HG03457 (cell line): Measurements from ENCODE around the gene NEU4.
"Not testable (repeated sequence)": the region's sequence is repeated elsewhere in the genome, so short reads cannot be mapped to it uniquely, and the experiment has no call there.

Experiments used
- ATAC-seq: cut with Tn5 transposase; IDR thresholded peaks from one replicate; pipeline ENCODE4 v1.9.1; 2021; ENCODE audit warnings: moderate number of reproducible peaks; ENCODE audit not compliant: unreplicated experiment

Gene NEU4

GRCh38 chr2:241798631-241799521, 10.1 kb upstream of the NEU4 start:
- no peak for ATAC-seq

DNA sequence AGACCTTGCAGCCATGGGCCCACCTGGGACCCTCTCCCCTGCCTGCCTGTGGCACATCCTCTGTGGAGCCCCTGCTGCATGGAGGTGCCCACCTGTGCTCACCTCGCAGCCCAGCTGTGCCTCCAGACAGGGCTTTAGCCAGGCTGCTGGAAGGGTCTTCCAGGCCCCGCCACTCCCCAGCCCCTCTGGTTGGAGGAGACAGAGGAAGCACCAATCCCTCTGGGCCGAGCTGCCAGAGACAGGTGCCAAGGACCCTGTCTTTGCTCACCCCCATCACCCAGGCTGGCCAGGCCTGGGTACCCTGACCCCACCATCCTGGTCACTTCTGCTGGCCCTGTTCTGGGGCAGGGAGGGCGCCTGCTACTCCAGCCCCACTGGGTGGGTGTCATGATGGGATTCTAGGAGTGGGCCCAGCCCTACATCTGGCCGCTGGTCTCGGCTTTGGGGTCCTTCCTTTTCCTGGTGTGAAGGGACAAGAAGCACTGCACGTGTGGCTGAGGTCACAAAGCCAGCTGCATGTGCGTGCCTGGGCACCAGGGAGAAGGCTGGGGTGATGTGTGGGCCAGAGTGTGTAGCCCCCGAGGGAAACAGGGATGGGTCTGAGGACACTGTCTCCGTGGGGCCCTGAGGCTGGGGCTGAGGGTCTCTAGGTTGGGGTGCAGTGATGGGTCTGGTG, 9.3 kb upstream of the NEU4 start:
- ATAC-seq: no peak

DNA sequence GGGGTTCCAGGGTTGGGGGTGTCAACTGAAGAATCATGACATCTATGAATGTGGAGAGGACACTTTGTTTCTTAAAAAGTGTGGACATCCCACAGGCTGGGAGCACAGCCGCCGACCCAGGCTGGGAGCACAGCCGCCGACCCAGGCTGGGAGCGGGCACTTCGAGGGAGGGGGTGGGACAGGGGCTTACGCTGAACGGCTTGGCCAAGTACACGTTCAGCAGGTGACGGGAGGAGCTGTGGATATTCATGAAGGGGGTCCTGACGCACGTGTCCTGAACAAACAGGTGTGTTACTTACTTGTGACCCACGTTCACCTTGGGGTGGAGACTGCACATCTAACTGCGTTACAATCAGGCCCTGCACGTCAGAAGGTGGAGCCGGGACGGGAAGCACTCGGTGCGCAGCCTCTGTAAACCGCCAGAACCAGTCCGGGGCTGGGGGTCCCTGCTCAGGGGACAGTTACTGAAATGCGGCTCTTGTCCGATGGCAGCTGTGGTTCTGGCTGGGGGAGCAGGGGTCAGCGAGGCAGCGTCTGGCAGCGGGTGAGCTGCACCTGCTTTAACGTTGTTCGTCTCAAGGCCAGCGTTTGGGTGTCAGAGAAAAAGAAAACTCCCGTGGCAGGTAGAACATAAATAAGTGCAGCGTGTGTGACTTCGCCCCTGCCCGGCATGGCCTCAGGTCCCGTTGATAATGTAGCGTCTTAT, 8.6 kb upstream of the NEU4 start:
- not testable (repeated sequence) for ATAC-seq

DNA sequence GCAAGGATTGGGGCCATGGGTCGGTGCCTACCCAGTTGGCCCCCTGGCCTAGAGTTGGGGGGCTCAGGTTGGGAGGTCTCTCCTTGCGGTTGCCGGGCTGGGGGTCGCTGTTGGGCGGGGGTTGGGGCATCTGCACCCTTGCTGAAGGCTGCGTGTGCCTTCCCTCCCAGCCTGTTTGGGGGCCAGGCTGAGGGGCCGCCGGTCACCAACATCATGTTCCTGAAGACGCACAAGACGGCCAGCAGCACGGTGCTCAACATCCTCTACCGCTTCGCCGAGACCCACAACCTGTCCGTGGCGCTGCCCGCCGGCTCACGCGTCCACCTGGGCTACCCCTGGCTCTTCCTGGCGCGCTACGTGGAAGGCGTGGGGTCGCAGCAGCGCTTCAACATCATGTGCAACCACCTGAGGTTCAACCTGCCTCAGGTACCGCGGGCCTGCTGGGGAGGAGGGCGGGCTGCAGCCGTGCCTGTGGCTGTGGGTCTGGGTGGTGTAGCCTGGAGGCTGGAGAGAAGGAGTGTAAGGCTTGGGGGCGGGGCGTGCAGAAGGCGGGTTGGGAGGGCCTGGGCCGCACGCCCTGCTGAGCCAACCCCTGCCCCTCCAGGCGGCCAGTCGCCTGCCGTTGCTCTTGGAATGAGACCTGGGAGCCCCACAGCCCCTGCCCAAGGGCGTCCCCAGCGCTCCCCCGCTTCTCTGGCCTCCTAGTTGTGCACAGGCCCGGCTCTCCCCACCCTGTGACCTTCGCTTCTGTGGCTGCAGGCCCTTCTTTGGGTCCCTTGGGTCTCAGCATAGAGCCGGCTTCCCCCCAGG, 7.2 kb upstream of the NEU4 start:
- ATAC-seq: no peak

- ATAC-seq: no peak
These were observed 6.3 kb upstream of the NEU4 start for GRCh38 chr2:241802421-241803318.

- ATAC-seq: no peak
These were observed 5.3 kb upstream of the NEU4 start for GRCh38 chr2:241803387-241804325.

DNA sequence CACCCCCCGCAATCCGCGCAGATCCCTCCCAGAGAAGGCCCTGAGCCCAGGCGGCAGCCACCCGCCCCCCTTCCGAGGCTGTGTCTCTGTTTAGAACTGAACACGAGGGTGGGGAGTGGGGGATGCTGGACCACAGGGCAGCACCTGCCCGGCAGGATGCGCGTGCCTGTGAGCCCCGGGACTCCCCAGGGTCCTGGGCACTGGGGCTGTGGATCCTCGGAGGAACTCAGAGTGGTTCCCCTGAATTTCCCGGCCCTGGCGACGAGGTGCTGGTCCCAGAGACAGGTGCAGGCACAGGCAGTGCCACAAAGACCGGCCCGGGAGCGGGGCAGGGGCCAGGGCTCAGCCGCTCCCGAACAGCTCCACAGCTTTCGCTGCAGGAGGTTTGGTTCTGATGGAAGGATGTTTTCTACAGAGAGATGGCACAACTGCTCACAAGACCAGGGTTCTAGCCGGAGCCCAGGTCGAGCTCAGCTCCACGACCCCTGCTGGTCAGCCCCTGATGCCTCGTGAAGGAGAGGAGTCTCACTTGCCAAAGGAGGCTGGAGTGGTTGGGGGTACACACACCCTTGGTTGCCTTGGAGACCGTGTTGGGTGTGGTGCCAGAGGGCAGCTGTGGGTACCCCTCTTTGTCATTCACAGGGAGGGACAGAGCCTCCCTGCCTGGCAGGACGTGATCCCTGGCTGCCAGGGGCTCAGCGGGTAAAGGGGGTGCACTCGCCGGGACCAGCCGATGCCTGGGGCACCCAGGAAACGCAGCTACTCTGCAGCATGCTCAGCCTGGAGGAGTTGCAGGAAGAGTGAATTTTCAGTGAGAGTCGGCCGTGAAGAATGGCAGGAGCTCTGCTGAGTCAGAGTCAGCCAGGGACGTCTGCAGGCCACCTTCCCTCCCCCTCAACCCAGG, 4.4 kb upstream of the NEU4 start:
- no peak for ATAC-seq

DNA sequence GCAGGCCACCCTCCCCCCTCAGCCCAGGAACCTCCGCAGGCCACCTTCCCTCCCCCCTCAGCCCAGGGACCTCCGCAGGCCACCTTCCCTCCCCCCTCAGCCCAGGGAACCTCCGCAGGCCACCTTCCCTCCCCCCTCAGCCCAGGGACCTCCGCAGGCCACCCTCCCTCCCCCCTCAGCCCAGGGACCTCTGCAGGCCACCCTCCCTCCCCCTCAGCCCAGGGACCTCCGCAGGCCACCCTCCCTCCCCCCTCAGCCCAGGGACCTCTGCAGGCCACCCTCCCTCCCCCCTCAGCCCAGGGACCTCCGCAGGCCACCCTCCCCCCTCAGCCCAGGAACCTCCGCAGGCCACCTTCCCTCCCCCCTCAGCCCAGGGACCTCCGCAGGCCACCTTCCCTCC, 2.8 kb upstream of the NEU4 start:
- ATAC-seq: not testable (repeated sequence)

GRCh38 chr2:241808051-241808720, 807 bp upstream of the NEU4 start:
- ATAC-seq: no peak

DNA sequence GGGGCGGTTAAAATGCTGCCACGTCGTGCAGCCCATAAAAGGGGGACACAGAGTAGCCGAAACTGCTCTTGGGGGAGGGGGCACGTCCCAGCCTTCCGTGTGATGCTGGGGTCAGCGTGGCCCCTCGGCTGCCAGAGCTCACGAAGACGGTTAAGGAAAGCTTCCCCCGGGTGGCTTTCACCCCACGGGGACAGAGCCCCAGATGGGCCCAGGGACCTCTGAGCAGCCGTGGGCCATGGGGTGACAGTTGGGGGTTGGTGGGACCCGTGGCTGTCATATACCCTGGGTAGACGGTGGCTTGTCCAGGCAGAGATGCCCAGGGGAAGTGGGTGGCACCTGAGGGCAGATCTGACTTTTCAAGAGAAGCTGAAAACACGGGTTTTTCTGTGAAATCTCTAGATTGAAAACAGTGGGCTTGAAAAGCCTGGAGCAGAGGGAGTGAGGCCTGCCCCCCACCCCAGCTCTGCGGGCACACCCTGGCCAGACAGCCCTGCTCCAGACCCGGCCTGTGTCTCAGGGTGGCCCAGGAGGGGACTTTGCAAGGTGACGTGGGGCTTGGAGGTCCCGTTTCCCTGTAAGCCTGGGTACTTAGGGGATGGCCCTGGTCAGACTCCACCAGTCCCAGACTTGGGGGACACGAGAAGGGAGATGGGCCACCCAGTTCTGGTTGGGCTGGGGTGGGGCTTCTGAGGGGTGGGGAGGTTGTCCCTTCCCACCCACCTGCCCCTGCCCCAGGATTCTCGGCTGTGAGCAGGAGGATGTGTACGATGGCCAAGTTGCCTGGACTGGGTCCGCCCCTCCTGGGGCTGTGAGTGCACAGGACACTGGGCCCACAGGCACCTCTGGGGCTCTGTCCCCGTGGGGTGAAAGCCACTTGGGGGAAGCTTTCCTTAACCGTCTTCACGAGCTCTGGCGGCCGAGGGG, 652 bp downstream of the NEU4 start:
- no peak for ATAC-seq

GRCh38 chr2:241810307-241811200, 1.6 kb downstream of the NEU4 start:
- ATAC-seq: no peak

- no peak for ATAC-seq
These were observed 2.4 kb downstream of the NEU4 start for GRCh38 chr2:241811201-241811951.

GRCh38 chr2:241811952-241812729, 3.1 kb downstream of the NEU4 start:
- ATAC-seq: no peak
